Urinary bladder (tissue), 2 donors: ENCODE results near the gene ITIH2. TPM values are rescaled to one million over a fixed set of nuclear protein-coding genes. Genes with fewer than 3 reads are reported as not detected.

Experiments
- polyA plus RNA-seq: library from polyadenylated mRNA; stranded (reverse); fragments of 200-250 nt; gene quantifications from one replicate; pipeline ENCODE4 v1.2.3, GENCODE V29; 2013
- total RNA-seq: library from RNA; depleted of rRNA; stranded (reverse); fragments of >200 nt; gene quantifications from one replicate; pipeline ENCODE4 v1.2.3, GENCODE V29; 2014
- donor health status: healthy.

Gene ITIH2
- total and polyA plus RNA-seq, 2 donors: 0.16 to 0.20 TPM

Other genes starting within 250 kb of the ITIH2 start
- gene ITIH5, start 36.4 kb upstream of the ITIH2 start, total RNA-seq: 97.6 TPM
- 113 TPM for gene ITIH5, start 36.4 kb upstream of the ITIH2 start, polyA plus RNA-seq
- gene KIN, start 84.7 kb downstream of the ITIH2 start, total RNA-seq: 15.9 TPM
- gene KIN, start 84.7 kb downstream of the ITIH2 start, polyA plus RNA-seq: 8.0 TPM
- gene ATP5F1C, start 84.9 kb downstream of the ITIH2 start, total RNA-seq: 254 TPM
- gene ATP5F1C, start 84.9 kb downstream of the ITIH2 start, polyA plus RNA-seq: 262 TPM
- gene TAF3, start 115.2 kb downstream of the ITIH2 start, total RNA-seq: 3.8 TPM
- gene TAF3, start 115.2 kb downstream of the ITIH2 start, polyA plus RNA-seq: 7.5 TPM